NCI-H748 treated with DMSO at 0.1 percent for 48 hours (cell line): ENCODE measurements around the gene WBP1L.

Experiments
- DNase-seq: peaks from one replicate; lab custom pipeline; 2025; lab: John Stamatoyannopoulos, UW

The WBP1L gene

DNA sequence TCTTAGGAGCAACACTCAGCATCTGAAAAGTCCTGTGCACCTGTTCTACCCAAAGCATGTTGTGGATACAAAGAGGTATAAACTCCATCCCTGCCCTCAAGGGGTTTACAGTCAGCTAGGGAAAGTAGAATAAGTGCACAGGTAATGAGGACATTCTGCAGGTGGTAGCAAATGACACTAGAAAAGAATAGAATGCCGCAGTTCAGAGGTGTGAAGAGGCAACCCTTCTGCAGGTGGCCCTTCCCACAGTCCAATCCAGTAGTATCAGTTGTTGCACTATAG is 36.7 kb downstream of the WBP1L start:
- no peak for DNase-seq

DNA sequence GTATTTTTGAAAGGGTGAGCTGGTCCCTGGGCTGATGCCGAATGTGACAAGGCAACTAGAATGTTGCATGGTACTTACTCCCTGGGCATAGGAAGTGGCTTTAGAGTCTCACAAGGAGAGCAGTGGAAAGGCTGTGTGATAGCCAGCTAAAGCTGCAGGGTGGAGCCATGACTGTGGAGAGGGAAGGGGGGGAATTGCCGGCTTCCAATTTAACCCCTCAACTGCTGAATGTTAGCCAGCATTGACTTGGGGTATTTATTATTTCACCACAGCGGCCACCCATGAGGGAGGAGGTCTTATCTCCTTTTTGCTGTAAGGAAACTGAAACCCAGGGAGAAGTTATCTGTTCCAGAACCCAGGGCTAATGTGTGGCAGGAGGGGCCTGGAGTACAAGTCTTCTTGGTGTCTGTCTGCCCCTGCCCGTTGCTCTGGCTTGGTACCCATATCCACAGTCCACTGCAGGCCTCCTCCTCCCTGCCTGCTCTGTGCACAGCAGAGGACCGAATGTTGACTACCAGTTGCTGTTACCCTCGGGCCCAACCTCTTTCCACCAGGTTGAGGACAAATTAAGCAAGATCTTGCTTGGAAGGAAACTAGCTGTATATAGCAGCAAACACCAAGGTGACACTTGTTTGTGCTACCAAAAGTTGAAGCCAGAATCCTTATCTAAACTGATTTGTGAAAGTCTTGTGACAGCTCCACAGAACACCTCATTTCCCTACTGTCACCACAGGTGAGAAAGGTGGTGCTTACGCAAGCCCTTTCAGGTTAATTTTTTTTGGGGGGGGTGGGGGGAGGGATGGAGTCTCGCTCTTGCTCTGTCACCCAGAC is 37.6 kb downstream of the WBP1L start:
- DNase-seq: no peak

DNA sequence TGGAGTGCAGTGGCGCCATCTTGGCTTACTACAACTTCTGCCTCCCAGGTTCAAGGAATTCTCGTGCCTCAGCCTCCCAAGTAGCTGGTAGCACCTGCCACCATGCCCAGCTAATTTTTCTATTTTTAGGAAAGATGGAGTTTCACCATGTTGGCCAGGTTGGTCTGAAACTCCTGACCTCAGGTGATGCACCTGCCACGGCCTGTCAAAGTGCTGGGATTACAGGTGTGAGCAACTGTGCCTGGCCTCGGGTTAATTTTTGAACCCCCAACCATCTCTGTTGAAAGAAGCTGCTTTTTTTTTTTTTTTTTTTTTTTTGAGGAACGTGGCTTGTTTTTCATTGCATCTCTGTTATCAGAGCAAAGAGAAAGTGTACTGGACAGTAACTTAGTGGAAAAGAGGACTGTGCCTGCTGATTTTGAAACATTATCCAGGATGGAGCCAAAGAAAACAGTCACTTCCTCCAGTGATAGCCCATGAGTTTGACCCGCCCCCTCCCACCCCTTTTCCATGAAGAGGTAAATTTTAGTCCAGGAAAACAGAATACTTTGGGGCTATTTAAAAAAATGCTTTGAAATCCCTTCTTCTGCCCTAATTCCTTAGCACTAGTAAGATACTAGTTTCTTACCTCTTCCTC is 38.3 kb downstream of the WBP1L start:
- no peak for DNase-seq

DNA sequence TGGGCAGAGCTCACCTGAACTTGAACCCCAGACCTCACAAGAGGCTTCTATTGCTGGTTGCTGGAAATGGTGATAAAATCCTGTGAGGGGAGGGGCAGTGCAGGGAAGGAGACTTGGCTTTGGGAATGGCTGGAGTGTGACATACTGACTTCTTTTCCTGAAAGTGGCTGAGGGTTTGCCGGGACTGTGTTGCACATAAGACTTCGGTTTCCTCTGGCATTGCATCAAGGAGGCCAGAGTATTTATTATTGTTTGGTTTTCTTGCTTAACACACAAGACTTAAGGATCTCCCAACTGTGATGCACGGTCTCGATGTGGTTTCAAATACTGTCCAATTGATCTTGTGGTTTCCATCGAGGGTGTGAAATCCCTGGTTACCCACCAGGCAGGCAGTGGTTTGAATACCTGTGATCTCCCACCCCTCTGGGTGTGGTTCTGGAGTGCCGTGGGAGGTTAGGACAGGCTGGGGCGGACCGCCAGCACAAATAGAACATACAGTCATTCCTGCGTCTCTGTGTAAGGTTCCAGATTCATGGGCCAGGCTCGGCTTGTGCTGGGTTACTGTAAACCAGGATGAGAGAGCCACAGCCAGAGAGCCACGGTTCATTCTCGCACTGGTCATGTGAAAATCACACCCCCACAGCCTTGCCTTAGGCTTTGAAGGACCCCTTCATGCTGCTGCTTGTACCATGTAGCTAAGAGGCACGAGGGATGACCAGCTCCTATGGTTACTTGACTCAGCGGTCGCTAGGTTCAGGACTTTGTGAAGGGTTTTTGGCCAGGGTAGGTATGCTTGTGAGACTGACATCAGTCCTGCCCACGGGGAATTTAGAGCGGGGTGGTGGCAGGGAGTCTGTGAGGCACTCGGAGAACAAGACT is 39.2 kb downstream of the WBP1L start:
- DNase-seq: no peak

DNA sequence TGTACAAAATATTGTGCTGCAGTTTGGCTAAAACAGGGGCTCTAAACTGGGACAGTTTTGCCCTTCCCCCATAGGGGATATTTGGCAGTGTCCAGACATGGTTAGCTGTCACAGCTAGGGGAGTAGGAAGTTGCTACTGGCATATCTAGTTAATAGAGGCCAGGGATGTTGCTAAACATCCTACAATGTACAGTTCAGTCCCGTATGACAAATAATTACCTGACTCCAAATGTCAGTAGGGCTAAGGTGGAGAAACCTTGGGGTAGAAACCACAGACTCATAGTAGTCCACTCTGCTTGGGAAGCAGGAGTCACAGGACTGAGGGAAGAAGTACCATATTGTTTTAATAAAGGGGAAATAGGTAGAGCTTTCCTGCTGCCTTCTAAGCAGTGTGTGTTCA is 39.8 kb downstream of the WBP1L start:
- DNase-seq: no peak

DNA sequence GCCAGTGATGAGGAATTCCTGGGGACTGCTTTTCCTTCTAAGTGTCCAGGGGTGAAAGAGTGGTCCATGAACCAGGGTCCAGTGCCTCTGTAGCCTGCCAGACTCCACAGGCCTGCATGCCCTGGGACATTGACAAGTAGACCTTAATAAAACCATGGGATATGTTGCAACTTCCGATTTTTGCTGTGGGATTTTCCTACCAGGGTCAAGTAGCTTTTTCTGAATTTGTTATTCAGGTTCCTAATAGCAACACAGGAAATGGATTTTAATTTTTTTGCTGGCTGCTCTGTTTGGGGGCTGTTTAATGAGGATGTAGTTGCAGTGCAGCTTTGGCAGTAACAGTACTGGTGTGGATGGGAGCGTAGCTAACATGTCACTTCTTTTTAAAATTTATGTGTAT is 42.1 kb downstream of the WBP1L start:
- DNase-seq: no peak

DNA sequence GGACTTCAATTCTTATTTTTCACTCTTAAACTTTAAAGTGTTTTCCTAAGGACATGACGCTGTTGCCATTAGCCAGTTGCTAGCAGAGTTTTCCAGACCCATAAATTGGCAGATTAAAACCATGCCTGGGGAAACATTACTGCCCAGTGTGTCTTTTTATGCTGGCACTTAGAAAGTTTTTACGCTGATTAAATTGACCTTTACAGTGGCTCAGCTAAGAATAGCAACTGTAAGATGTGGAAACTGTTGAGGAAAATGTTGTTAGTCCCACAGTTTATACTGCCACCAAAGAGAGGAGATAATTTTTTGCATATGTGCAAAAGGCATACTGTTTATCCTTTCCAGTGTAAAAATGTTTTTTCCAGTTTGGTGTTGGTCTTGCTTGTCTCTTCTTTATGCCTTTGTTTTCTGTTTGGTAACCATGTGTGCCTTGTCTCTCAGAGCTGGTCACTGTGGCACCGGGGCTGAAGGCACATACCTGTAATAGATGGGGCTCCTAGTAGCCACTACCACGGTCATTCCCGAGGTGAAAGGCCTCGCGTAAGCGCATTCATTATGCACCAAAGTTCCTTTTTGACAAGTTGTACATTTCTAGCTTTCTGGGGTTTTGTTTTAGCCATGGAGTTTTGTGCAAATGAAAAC is 48.1 kb downstream of the WBP1L start:
- no peak for DNase-seq

DNA sequence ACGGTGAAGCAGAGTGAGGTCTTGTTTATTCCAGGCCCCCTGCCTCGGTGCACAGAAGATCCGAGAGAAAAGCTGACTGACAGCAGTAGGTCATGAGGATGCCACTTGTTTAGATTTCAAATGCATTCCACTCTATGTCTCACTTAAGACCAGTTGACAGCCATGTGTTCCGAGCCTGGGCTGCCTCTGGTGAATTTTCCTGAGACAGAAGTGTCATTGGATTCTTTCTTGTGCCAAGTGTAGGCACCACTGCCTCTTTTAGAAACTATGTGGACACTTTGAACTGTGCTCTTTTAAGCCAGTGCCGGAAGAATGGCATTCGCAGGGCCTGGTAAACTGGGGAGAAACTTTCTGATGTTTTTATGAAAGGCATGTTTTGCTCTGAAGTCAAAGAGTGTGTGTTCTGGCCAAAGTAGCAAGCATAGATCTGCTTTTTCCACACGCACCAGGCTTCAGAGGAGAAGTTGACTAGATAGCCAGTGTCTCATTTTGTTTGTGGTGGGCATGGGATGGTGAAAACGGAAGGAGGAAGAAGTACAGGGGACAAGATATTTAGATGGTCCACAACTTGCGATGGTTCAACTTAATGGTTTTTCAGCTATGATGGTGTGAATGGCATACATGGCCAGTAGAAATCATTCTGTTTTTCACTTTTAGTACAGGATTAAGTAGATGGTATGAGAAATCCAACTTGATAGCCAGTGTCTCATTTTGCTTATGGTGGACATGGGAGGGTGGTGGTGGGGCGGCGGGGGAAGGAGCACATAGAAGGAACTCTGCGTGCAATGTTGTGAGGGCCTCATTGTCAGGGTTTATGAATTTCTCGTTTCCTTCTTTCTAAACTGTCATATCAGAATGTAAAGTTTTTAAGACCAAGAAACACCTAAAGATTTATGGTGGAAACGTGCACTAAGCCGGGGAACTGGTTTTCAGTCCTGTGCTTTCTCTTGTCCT is 52.0 kb downstream of the WBP1L start:
- DNase-seq: no peak

DNA sequence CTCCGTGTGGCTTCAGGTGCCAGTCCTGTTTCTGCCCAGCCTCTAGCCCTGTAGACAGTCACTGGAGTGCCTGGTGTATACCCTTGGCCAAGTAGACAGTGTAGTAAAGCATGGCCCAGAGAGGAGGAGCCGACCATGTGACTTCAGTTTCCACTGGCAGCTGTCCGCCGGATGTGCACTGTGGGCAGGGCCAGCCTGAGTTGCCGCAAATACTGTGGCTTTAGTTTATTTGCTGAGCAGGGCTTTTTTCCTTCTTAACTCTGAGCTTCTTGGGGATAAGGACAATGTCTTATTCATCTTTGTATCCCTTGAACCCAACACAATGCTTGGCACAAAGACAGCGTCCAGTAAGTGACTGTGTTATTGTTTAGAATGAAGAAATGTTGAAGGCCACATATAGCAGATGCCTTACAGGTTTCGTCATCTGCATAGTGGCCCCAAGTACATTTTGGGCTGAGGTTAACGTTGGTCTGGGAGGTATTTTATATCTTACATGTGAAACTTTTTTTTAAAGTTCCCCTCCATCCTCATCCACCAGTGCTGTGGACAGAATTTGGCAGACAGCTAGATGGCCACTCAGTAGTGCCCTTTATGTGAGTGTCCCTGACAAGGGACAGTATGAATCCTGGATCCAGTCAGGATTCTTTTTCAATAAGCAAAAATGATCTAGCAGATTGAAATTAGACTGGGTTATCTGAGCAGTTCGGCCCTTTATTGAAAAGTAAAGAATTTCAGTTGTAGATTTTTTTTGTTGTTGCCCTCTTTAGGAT is 52.8 kb downstream of the WBP1L start:
- DNase-seq: no peak

DNA sequence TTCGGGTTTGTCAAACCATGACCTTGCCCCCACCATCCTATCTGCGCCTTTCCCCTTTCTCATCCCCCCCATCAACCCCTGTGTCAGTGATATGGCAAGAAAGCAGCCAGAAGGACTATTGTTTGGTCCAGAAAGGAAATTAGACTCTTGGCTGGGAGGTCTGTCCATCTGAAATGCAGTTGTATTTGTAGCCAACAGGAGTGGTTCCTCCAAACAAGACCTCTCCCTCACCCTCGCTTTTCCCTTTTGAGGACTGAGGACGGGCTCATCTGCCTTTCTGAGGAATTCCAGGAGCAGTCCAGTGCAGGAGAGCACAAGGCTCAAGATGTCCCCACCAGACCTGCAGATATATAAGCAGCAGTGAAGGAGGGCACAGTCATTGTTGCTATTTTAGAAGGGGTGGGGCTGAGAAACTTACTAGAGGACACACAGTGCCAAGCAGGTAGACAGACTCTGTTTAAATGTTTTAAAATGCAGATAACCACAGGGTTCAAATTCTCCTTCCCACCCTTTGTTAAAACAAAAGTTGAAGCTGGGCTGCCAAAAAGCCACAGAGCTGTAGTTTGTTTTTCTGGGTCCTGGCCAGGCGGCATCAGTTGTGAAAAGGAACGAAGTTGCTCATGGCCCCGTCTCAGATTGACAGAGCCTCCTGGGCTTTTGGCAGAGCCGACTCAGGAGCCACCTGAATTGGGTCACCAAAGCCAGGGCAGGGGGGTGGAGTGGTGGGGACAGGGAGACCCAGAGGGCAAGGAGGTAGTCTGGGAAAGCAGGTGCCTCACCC is 56.1 kb downstream of the WBP1L start:
- DNase-seq: no peak

DNA sequence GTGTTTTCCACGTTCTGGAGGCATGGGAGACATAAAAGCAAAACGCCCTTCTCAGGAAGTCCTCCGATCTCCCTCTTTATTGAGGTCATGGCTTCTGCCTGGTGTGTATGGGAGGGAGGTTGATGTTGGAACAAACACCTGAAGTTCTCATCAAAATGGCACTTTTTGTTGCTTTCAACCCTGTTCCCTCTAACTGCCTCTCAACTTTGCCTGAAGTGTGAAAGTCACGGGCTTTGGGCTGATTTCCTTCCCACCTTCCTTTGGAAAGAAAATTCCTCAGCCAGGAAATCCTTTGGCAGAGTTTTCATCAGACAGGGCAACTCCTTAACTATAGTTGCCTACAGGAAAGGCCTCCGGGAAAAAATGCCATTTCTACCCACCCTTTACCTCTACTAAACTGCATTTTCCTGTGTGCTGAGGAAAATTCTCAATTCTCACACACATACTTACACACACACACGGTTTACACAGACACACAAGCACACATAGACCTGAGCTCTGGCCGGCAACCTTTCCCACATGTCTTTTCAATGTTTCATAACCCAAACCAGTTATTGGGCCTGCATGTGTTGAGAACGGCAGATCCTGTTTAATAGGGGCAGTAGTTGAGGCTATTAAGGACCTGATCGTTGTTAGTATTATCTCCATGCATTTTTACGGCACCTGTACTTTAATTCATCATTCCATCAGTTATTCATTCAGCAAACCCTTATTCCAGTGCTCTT is 57.0 kb downstream of the WBP1L start:
- no peak for DNase-seq

DNA sequence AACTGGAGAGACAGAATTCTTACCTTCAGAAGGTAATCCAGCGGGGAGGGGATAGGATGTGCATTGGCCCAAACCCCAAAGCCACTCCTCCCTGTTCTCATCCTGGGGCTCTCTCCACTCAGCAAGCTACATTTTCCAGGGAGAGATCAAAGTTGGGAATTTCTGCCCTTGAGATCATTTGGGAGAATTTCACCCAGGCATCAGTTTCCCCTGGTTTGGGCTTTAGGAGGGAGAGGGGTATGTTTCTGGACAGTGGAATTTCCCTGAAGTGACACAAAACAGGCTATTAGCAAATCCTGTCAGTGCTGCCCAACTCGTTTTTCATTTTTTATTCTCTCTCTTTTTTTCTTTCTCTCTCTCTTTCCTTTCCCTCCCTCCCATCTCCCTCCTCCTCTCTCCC is 57.7 kb downstream of the WBP1L start:
- DNase-seq: no peak

DNA sequence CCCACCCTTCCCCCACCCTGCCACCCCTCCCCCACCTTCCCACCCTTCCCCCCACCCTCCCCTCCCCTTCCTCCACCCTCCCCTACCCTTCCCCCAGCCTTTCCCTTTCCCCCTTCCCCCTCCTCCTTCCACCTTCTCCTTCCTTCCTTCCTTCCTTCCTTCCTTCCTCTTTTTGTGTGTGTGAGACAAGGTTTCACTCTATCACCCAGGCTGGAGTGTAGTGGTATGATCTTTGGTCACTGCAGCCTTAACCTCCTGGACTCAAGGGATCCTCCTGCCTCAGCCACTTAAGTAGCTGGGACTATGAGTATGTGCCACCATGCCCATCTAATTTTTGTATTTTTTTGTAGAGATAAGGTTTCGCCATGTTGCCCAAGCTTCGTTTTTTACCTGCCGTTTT is 58.2 kb downstream of the WBP1L start:
- DNase-seq: no peak

DNA sequence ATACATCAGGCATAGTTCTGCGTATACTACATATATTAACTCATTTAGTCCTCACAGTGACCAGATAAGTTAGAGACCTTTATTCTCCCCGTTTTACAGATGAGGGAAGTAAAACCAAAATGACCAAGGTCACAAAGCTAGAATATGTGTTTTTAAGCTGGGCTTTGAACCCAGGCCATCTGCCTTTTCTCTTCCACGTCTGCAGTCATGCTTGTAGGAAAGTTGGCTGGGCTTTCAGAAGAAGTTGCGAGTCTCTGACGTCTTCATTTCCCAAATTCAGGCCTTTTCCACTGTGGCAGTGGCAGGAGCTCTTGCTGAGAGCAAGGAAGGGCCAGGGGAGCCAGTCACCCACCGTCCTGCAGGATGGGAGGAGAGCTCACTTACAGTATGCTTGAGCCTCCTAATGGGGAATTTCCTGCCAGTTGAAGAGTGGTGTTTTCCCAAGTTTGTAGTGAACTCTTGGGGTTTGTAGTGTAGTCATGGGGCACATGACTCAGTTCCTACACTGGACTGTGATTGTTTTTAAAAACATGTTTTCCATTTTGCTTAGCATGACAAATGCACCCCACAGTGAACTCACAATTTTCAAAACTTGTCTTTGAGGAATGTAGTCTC is 59.3 kb downstream of the WBP1L start:
- no peak for DNase-seq

DNA sequence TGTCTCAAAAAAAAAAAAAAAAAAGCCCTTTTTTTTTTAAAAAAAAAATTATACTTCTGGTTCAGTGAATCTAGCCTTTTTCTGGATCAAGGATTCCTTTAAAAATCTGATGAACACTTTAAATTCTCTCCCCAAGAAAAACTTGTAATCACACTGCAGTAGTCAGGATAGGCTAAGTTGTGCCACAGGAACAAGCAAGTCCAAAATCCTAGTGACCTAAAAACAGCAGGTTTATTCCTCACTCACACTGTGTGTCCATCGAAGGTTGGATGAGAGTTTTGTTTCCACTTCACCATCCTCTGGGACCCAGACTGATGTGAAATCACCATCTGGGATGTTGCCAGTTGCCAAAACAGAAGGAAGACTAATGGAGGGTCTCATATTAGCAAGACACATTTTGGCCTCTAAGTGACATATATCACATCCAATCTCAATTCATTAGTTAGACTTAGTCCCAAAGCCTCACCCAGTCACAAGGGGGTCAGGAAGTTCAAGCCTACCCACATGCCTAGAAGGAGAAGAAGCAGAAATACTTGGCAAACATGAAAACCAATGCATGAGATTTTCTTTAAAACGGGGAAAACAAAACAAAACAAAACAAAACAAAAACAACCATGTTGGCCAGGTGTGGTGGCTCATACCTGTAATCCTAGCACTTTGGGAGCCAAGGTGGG is 60.8 kb downstream of the WBP1L start:
- no peak for DNase-seq

DNA sequence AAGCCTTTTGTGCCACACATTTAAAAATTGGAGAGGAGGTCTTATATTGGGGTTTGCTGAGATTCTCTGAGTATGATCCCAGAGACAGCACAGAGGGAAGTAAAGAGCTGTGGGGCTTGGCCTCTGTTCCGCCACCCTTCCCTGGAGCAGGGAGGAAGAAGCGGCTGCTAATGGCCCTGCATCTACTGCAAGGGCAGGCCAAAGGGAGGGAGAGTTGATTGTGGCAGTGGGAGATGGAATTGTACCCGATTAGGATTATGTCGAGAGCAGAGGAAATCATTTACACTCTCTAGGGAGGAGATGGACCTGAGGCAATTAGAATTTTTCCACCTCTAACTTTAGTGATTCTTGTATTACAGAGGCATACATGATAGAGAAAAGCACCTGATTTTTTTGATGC is 64.6 kb downstream of the WBP1L start:
- DNase-seq: no peak

DNA sequence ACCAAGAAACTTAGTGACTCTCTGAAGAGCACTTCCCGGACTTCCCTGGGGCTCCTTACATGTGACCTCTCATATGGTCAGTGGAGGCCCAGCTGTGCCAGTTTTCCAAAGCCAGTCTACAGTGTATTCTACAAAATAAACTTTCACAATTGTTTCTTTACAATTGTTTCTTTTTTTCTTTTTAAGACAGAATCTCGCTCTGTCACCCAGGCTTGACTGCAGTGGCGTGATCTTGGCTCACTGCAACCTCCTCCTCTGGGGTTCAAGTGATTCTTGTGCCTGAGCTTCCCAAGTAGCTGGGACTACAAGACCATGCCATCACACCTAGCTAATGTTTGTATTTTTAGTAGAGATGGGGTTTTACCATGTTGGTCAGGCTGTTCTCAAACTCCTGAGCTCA is 67.6 kb downstream of the WBP1L start:
- no peak for DNase-seq

DNA sequence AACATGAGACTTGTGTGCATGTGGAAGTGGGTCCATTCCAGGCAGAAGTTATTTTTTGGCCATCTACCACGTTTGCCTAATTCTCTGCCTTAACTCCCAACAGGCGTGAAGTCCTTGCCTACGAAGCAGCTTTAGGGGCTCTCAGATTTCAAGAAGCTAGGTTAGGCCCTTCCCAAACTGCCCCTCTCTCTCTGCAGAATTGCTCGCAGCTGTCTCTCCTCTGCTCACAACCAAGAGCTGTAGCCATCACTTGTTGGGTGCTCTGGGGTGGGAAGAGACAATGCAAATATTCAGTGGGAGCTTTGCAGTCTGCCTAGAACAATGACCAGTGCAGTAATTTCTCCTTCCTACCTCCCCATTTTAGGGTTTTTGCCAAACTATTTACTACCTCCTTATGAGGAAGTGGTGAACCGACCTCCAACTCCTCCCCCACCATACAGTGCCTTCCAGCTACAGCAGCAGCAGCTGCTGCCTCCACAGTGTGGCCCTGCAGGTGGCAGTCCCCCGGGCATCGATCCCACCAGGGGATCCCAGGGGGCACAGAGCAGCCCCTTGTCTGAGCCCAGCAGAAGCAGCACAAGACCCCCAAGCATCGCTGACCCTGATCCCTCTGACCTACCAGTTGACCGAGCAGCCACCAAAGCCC is 68.6 kb downstream of the WBP1L start:
- DNase-seq: no peak
